Stomach (tissue), 9 donors: ENCODE results near the gene PKD1L1. TPM values are rescaled to one million over a fixed set of nuclear protein-coding genes. Genes with fewer than 3 reads are reported as not detected.

Experiments
- DNase-seq, 2 donors: peaks; one replicate each; pipeline versions ENCODE4 v3.0.0 to v3.0.0-alpha.2; 2013 to 2019
- H3K27ac ChIP-seq, 5 donors: fragments of 200-600 bp in 4 of 5; sonication (generic) in 4 of 5; one replicate each; pipeline ENCODE4 v1.5.1; 2013 to 2019; ENCODE audit warnings: mild to moderate bottlenecking in 1 of 5, moderate library complexity in 1 of 5
- H3K27me3 ChIP-seq, 3 donors: fragments of 200-600 bp; sonication (generic); one replicate each; pipeline ENCODE4 v1.5.1; 2017 to 2019; ENCODE audit warnings: mixed run types in 1 of 3
- H3K36me3 ChIP-seq, 4 donors: fragments of 200-600 bp; sonication (generic); 1 replicate in 3 of 4; 2 replicates in 1 of 4; pipeline ENCODE4 v1.5.1; 2016 to 2019
- H3K4me1 ChIP-seq, 4 donors: fragments of 200-600 bp; sonication (generic); one replicate each; pipeline ENCODE4 v1.5.1; 2016 to 2019
- H3K4me3 ChIP-seq, 4 donors: fragments of 200-600 bp; sonication (generic) in 3 of 4; one replicate each; pipeline ENCODE4 v1.5.1; 2016 to 2019; ENCODE audit warnings: mild to moderate bottlenecking in 1 of 4
- H3K9me3 ChIP-seq, 4 donors: fragments of 200-600 bp; sonication (generic); one replicate each; pipeline ENCODE4 v1.5.1; 2016 to 2019
- CTCF ChIP-seq, 7 experiments: fragments of 450-650 bp in 4 of 7; fragments of 200-600 bp in 3 of 7; sonication (generic) in 3 of 7; IDR thresholded peaks; one replicate each; pipeline ENCODE4 v1.5.1; 2016 to 2019; ENCODE audit warnings: antibody characterized with exemption in 7 of 7, control low read depth in 2 of 7, mild to moderate bottlenecking in 1 of 7
- EP300 ChIP-seq: sonication (generic); formaldehyde crosslinking; IDR thresholded peaks from one replicate; pipeline ENCODE4 v1.6.1; 2017; ENCODE audit warnings: antibody characterized with exemption
- POLR2A ChIP-seq, 4 donors: fragments of 450-650 bp; IDR thresholded peaks; one replicate each; pipeline ENCODE4 v1.6.1; 2016; ENCODE audit warnings: antibody characterized with exemption in 4 of 4, control low read depth in 2 of 4, mild to moderate bottlenecking in 1 of 4, moderate library complexity in 1 of 4
- POLR2AphosphoS5 ChIP-seq, 3 donors: sonication (generic); formaldehyde crosslinking; IDR thresholded peaks; one replicate each; pipeline ENCODE4 v1.6.1; 2016; ENCODE audit warnings: antibody characterized with exemption in 3 of 3
- WGBS, 5 donors: extraction: QIAGEN DNeasy Blood & Tissue Kit in 3 of 5; methylation state at CpG; one replicate each; pipeline versions ENCODE4 v1.1.5 to v1.1.7; 2013 to 2018; 5-methylcytosine and 5-hydroxymethylcytosine counted together
- intact Hi-C: fragments of 100-400 bp; cut with DNase I; formaldehyde crosslinking; loops from one replicate; pipeline ENCODE4 v1.15.1; 2023; ENCODE audit warnings: low total_unique reads
- polyA plus RNA-seq, 3 donors: library from polyadenylated mRNA; stranded (reverse); fragments of 200-250 nt; gene quantifications; one replicate each; pipeline ENCODE4 v1.2.3, GENCODE V29; 2013
- total RNA-seq, 5 donors: library from RNA; depleted of rRNA; stranded (reverse); fragments of >200 nt; gene quantifications; one replicate each; pipeline versions ENCODE4 v1.1.0 to v1.2.3, GENCODE V29; 2014 to 2016
- donor health status: healthy with polysubstance abuse.
- donor health status: Bipolar disorder and iron deficiency.
- donor health status: healthy.

PKD1L1 gene
- total and polyA plus RNA-seq, 8 donors, result under 0.01 to 1.2 (median 0.10) TPM; not detected in 2

- intact Hi-C loops, result no loop called here
- Histone ChIP-seq H3K4me1 (peaks cover 5 to 20% (median 8%) of the 10 kb centered on the region in 4 donors), H3K27ac (no peak overlapping the region), H3K9me3 (no peaks in the 10 kb centered on the region), H3K4me3 (no peak overlapping the region), H3K36me3 (no peaks in the 10 kb centered on the region), H3K27me3 (no peaks in the 10 kb centered on the region)
- TF ChIP-seq EP300 (no peak), CTCF (IDR thresholded peaks at IDR 0.05) (no peak), POLR2A (IDR thresholded peaks at IDR 0.05) (no peak), POLR2AphosphoS5 (IDR thresholded peaks at IDR 0.05) (no peak)
- WGBS, 5 donors, result 85 to 94% (median 93%) methylated on average over 5 of the region's 5 CpGs
- DNase-seq, result no peak
Measured at GRCh38 chr7:47764746-47765145, 183.5 kb downstream of the PKD1L1 start.

GRCh38 chr7:47763063-47763974 lies 184.9 kb downstream of the PKD1L1 start:
- Histone ChIP-seq H3K27me3 (no peaks in the 10 kb centered on the region), H3K9me3 (no peaks in the 10 kb centered on the region), H3K4me1 (peaks cover 5 to 20% (median 8%) of the 10 kb centered on the region in 4 donors), H3K4me3 (no peak overlapping the region), H3K36me3 (no peaks in the 10 kb centered on the region), H3K27ac (peak overlapping the region in 3 of 5 donors; percentile 10 to 63 (median 15))
- intact Hi-C loops, result no loop called here
- TF ChIP-seq POLR2AphosphoS5 (IDR thresholded peaks at IDR 0.05) (peak in 1 of 3 donors; percentile 2), POLR2A (IDR thresholded peaks at IDR 0.05) (no peak)
- DNase-seq, result peak in 1 of 2 donors; percentile 49
- 27 to 41% (median 32%) methylated on average over 9 of the region's 9 CpGs for WGBS, 5 donors

- Histone ChIP-seq H3K27me3 (no peaks in the 10 kb centered on the region), H3K27ac (peak overlapping the region in 2 of 5 donors; percentile 15 to 63), H3K36me3 (no peaks in the 10 kb centered on the region), H3K4me1 (peaks cover 5 to 20% (median 8%) of the 10 kb centered on the region in 4 donors), H3K9me3 (no peaks in the 10 kb centered on the region), H3K4me3 (no peak overlapping the region)
- WGBS, 5 donors, result 84 to 95% (median 91%) methylated on average over 4 of the region's 4 CpGs
- TF ChIP-seq POLR2A (IDR thresholded peaks at IDR 0.05) (no peak), CTCF (IDR thresholded peaks at IDR 0.05) (no peak), EP300 (no peak), POLR2AphosphoS5 (IDR thresholded peaks at IDR 0.05) (no peak)
- DNase-seq, result no peak
- intact Hi-C loops, result no loop called here
Measured at GRCh38 chr7:47762746-47763062, 185.6 kb downstream of the PKD1L1 start.

- Histone ChIP-seq H3K27me3 (no peaks in the 10 kb centered on the region), H3K4me3 (no peak overlapping the region), H3K36me3 (no peaks in the 10 kb centered on the region), H3K9me3 (no peaks in the 10 kb centered on the region), H3K4me1 (peaks cover 5 to 20% (median 8%) of the 10 kb centered on the region in 4 donors), H3K27ac (no peak overlapping the region)
- no peak for DNase-seq
- intact Hi-C loops, result no loop called here
- TF ChIP-seq EP300 (no peak), CTCF (IDR thresholded peaks at IDR 0.05) (no peak), POLR2A (IDR thresholded peaks at IDR 0.05) (no peak), POLR2AphosphoS5 (IDR thresholded peaks at IDR 0.05) (no peak)
Measured at GRCh38 chr7:47762207-47762606, 186.1 kb downstream of the PKD1L1 start.
